GM12878 (cell line): ENCODE results near the gene MAML2. TPM values are rescaled to one million over a fixed set of nuclear protein-coding genes. Genes with fewer than 3 reads are reported as not detected.

Experiments used
- ATAC-seq: fragments of 200-7000 bp; cut with Tn5 transposase; 3 replicates; pipeline ENCODE4 v1.9.1; 2020; ENCODE audit warnings: mild to moderate bottlenecking, moderate library complexity
- BruUV-seq: library from RNA; stranded (reverse); fragments of 400-500 nt; replicated peaks from 2 replicates; lab custom pipeline; 2021; lab: Mats Ljungman, UMichigan
- CTCF ChIA-PET: fragments of 300-600 bp; sonication (Branson Sonifier 250); formaldehyde crosslinking; extraction: SDS; loops from one replicate; lab custom pipeline; 2021; ENCODE audit warnings: inconsistent platforms; lab: Yijun Ruan, JAX
- POLR2A ChIA-PET: fragments of 350-600 bp; formaldehyde crosslinking; extraction: SDS; loops from one replicate; lab custom pipeline; 2021; ENCODE audit warnings: inconsistent platforms; lab: Charles Lee
- RAD21 ChIA-PET: fragments of 300-600 bp; sonication (Branson Sonifier 250); formaldehyde crosslinking; loops from one replicate; lab custom pipeline; 2023; ENCODE audit warnings: antibody characterized with exemption; ENCODE audit not compliant: unreplicated experiment; lab: Charles Lee
- SMC1A ChIA-PET: fragments of 300-600 bp; sonication (Branson Sonifier 250); formaldehyde crosslinking; loops from one replicate; lab custom pipeline; 2023; ENCODE audit not compliant: unreplicated experiment, uncharacterized antibody; lab: Charles Lee
- DNase-seq: peaks from one replicate; pipeline ENCODE4 v3.0.0-alpha.2; 2011; ENCODE audit warnings: low read depth, low spot score
- FAIRE-seq: peaks from 3 replicates; lab custom pipeline; 2011; peaks lifted over from hg19 to GRCh38; lab: Jason Lieb, UNC
- H2AFZ ChIP-seq: 2 replicates; pipeline ENCODE4 v1.6.0; 2011; ENCODE audit warnings: low read depth, low read length, control low read depth; ENCODE audit not compliant: control insufficient read depth
- H3K27ac ChIP-seq: 2 replicates; pipeline ENCODE4 v1.5.1; 2011; ENCODE audit warnings: control low read depth; ENCODE audit not compliant: control insufficient read depth, insufficient read depth
- H3K27me3 ChIP-seq, 2 experiments: replicated peaks in 1 of 2; 2 replicates each; pipeline versions ENCODE4 v1.6.0 to v1.6.1; 2011; ENCODE audit warnings: low read length in 1 of 2; ENCODE audit not compliant: control insufficient read depth in 2 of 2, insufficient read depth in 2 of 2
- H3K36me3 ChIP-seq, 2 experiments: 2 replicates each; pipeline ENCODE4 v1.5.1; 2011; ENCODE audit warnings: low read length in 1 of 2; ENCODE audit not compliant: control insufficient read depth in 2 of 2, insufficient read depth in 2 of 2
- H3K4me1 ChIP-seq: 2 replicates; pipeline ENCODE4 v1.6.1; 2011; ENCODE audit warnings: mild to moderate bottlenecking, low read length, moderate library complexity, mixed read lengths; ENCODE audit not compliant: control insufficient read depth, insufficient read depth
- H3K4me2 ChIP-seq: 2 replicates; pipeline ENCODE4 v1.6.0; 2011; ENCODE audit warnings: control low read depth; ENCODE audit not compliant: control insufficient read depth, insufficient read depth
- H3K4me3 ChIP-seq: fragments of 200-600 bp; sonication (generic); 2 replicates; pipeline ENCODE4 v1.5.1; 2016
- H3K79me2 ChIP-seq: 2 replicates; pipeline ENCODE4 v1.6.0; 2011; ENCODE audit warnings: low read length; ENCODE audit not compliant: control insufficient read depth, insufficient read depth
- H3K9ac ChIP-seq: 2 replicates; pipeline ENCODE4 v1.8.0; 2011; ENCODE audit warnings: low read length, control low read depth, mixed read lengths; ENCODE audit not compliant: control insufficient read depth, insufficient read depth
- H3K9me3 ChIP-seq: replicated peaks from 3 replicates; pipeline ENCODE4 v1.5.1; 2011; ENCODE audit warnings: mild to moderate bottlenecking, low read length; ENCODE audit not compliant: control insufficient read depth, insufficient read depth
- H4K20me1 ChIP-seq: 2 replicates; pipeline ENCODE4 v1.6.0; 2011; ENCODE audit not compliant: control insufficient read depth, insufficient read depth
- BRCA1 ChIP-seq: IDR thresholded peaks from 2 replicates; pipeline ENCODE4 v1.6.1; 2011; ENCODE audit warnings: low read depth, low read length, improper control_type of control experiment
- MEF2A ChIP-seq: IDR thresholded peaks from 2 replicates; pipeline ENCODE4 v1.6.1; 2011; ENCODE audit warnings: low read depth, mild to moderate bottlenecking, low read length, moderate library complexity; ENCODE audit not compliant: insufficient read depth
- RB1 ChIP-seq: fragments of 450-650 bp; formaldehyde crosslinking; IDR thresholded peaks from 2 replicates; pipeline ENCODE4 v1.6.1; 2017; ENCODE audit warnings: mild to moderate bottlenecking, borderline replicate concordance
- WGBS: methylation state at CpG from one replicate; pipeline ENCODE4 v1.1.6; 2016; ENCODE audit warnings: low lambda C conversion rate; ENCODE audit not compliant: insufficient replicate concordance, insufficient coverage; ENCODE audit errors: missing lambda C conversion rate; 5-methylcytosine and 5-hydroxymethylcytosine counted together
- in situ Hi-C: fragments of 300-500 bp; cut with MboI; formaldehyde crosslinking; loops from 9 replicates; pipeline ENCODE4 v1.14.3; 2018; ENCODE audit warnings: mixed read lengths
- intact Hi-C: fragments of 100-400 bp; cut with micrococcal nuclease; formaldehyde crosslinking; loops from one replicate; pipeline ENCODE4 v1.14.2; 2022; ENCODE audit not compliant: unreplicated experiment
- polyA plus RNA-seq, 11 experiments: library from polyadenylated mRNA; depleted of rRNA in 4 of 11; unstranded in 6 of 11; stranded (reverse) in 5 of 11; fragments of >200 nt; fragmentation: Nextera tagmentation in 4 of 11; fragmentation: Illumina TruSeq in 1 of 11; extraction: Ambion mirVana in 4 of 11; extraction: Trizol in 1 of 11; gene quantifications; 1 replicate in 1 of 11; 2 replicates in 10 of 11; pipeline versions ENCODE4 v1.2.1 to v1.2.3, GENCODE V29; 2011 to 2016; ENCODE audit warnings: inconsistent platforms in 2 of 11, missing spikeins in 2 of 11, low read depth in 1 of 11
- total RNA-seq, 4 experiments: library from RNA; depleted of rRNA in 3 of 4; stranded (reverse); fragments of >200 nt in 3 of 4; fragmentation: Illumina TruSeq in 1 of 4; extraction: Trizol in 1 of 4; gene quantifications; 2 replicates each; pipeline versions ENCODE4 v1.2.1 to v1.2.3, GENCODE V29; 2013 to 2021
- TF ChIP-seq, protein P1 (sequence below): fragments of 450-650 bp; IDR thresholded peaks from 2 replicates; pipeline ENCODE4 v1.6.1; 2017; ENCODE audit warnings: low read depth, mild to moderate bottlenecking, moderate library complexity

Gene MAML2
- total and polyA plus RNA-seq, 10 of the 15 experiments (the other 5 are each of a cell fraction or from before 2014, with no cell fraction given) = 2.5 to 15.1 (median 12.0) TPM

DNA sequence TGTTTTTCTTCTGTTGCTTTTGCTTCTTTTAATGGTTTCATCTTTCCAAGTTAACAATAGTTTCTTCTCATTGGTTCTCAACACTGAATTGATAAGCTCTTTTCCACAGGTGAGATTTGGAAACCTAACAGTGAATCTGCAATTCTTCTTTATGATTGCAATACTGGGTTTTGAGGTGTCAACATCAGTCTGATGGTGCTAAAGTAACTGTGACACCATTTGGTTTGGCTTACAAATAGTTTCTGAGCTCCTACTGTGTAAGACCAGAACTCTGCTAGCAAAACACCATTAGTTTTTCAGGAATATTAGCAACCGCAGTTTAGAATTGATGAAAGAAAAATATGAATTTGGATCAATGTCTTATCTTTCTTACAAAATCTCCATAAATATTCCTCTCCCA, 58.6 kb downstream of the MAML2 start:
- no peak for ATAC-seq
- BruUV-seq = no TSS peak
- TF ChIP-seq MEF2A (no peak), BRCA1 (no peak), RB1 (no peak)
- TF ChIP-seq, protein P1, sequence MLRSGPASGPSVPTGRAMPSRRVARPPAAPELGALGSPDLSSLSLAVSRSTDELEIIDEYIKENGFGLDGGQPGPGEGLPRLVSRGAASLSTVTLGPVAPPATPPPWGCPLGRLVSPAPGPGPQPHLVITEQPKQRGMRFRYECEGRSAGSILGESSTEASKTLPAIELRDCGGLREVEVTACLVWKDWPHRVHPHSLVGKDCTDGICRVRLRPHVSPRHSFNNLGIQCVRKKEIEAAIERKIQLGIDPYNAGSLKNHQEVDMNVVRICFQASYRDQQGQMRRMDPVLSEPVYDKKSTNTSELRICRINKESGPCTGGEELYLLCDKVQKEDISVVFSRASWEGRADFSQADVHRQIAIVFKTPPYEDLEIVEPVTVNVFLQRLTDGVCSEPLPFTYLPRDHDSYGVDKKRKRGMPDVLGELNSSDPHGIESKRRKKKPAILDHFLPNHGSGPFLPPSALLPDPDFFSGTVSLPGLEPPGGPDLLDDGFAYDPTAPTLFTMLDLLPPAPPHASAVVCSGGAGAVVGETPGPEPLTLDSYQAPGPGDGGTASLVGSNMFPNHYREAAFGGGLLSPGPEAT = no peak
- TF ChIP-seq, all 136 proteins: peak for 0
- POLR2A ChIA-PET = no interaction called here
- Histone ChIP-seq H2AFZ (no peak overlapping the region), H3K27ac (no peak overlapping the region), H3K27me3 (no peaks in the 10 kb centered on the region), H3K9me3 (peaks cover 3% of the 10 kb centered on the region; the same call in 2 of the 3 replicates), H3K79me2 (peaks cover 72% of the 10 kb centered on the region), H3K4me2 (no peak overlapping the region), H3K9ac (no peak overlapping the region), H4K20me1 (no peaks in the 10 kb centered on the region), H3K4me1 (peaks cover 41% of the 10 kb centered on the region), H3K4me3 (no peak overlapping the region), H3K36me3 (no peaks in the 10 kb centered on the region; a peak in 2 of 4 replicates)
- DNase-seq = no peak
- RAD21 ChIA-PET = interaction anchor here (5.2 kb wide), 1 partner anchor 57 kb away, joined by 44 read pairs; the partner anchor contains the start of gene MAML2
- WGBS = 100% methylated on average over 1 of the region's 1 CpG
- in situ Hi-C loops = no loop called here
- no peak for FAIRE-seq
- SMC1A ChIA-PET = interaction anchor here (0.9 to 5.3 kb wide), 5 partner anchors 12 to 229 kb away, joined by 3 to 76 read pairs (median 3); partner anchors contain the start of gene MAML2
- intact Hi-C loops = no loop called here
- CTCF ChIA-PET = no interaction called here
